Keratinocyte (primary cell): ENCODE data around the gene POLD1. TPM values are rescaled to one million over a fixed set of nuclear protein-coding genes. Genes with fewer than 3 reads are reported as not detected.

Experiments
- DNase-seq: peaks from one replicate; pipeline ENCODE4 v3.0.0-alpha.2; 2011; ENCODE audit warnings: low read depth, missing footprints, low spot score
- FAIRE-seq: peaks from 2 replicates; lab custom pipeline; 2011; peaks lifted over from hg19 to GRCh38; lab: Jason Lieb, UNC
- H2AFZ ChIP-seq: 2 replicates; pipeline ENCODE4 v1.6.0; 2012; ENCODE audit warnings: low read length, control low read depth, inconsistent platforms; ENCODE audit not compliant: control insufficient read depth
- H3K27ac ChIP-seq: 2 replicates; pipeline ENCODE4 v1.5.1; 2011; ENCODE audit warnings: low read length; ENCODE audit not compliant: control insufficient read depth, insufficient read depth
- H3K27me3 ChIP-seq: 3 replicates; pipeline ENCODE4 v1.6.0; 2011; ENCODE audit warnings: low read length; ENCODE audit not compliant: control insufficient read depth, insufficient read depth; ENCODE audit errors: extremely low read depth
- H3K36me3 ChIP-seq, 2 experiments: 2 replicates in 1 of 2; 3 replicates in 1 of 2; pipeline ENCODE4 v1.5.1; 2011; ENCODE audit warnings: low read length in 2 of 2, mild to moderate bottlenecking in 1 of 2; ENCODE audit not compliant: control insufficient read depth in 2 of 2, insufficient read depth in 2 of 2; ENCODE audit errors: extremely low read depth in 1 of 2
- H3K4me1 ChIP-seq: 3 replicates; pipeline ENCODE4 v1.5.1; 2011; ENCODE audit warnings: low read length; ENCODE audit not compliant: control insufficient read depth, insufficient read depth; ENCODE audit errors: extremely low read depth
- H3K4me2 ChIP-seq: 3 replicates; pipeline ENCODE4 v1.6.0; 2011; ENCODE audit warnings: low read depth, low read length; ENCODE audit not compliant: control insufficient read depth, insufficient read depth; ENCODE audit errors: extremely low read depth
- H3K4me3 ChIP-seq, 3 experiments: fragments of 200-600 bp in 1 of 3; sonication (generic) in 1 of 3; 2 replicates in 2 of 3; 3 replicates in 1 of 3; pipeline ENCODE4 v1.5.1; 2011 to 2016; ENCODE audit warnings: low read length in 3 of 3, mild to moderate bottlenecking in 3 of 3, control low read depth in 2 of 3, inconsistent platforms in 1 of 3, low read depth in 1 of 3, mixed read lengths in 1 of 3, mixed run types in 1 of 3, moderate library complexity in 1 of 3; ENCODE audit not compliant: control insufficient read depth in 2 of 3, insufficient read depth in 2 of 3; ENCODE audit errors: extremely low read depth in 1 of 3
- H3K79me2 ChIP-seq: 2 replicates; pipeline ENCODE4 v1.6.0; 2012; ENCODE audit warnings: low read length; ENCODE audit not compliant: control insufficient read depth, insufficient read depth
- H3K9ac ChIP-seq: 3 replicates; pipeline ENCODE4 v1.6.0; 2011; ENCODE audit warnings: low read length; ENCODE audit not compliant: control insufficient read depth, insufficient read depth; ENCODE audit errors: extremely low read depth
- H3K9me1 ChIP-seq: 3 replicates; pipeline ENCODE4 v1.6.0; 2011; ENCODE audit warnings: low read length; ENCODE audit not compliant: control insufficient read depth, insufficient read depth; ENCODE audit errors: extremely low read depth
- H3K9me3 ChIP-seq: 2 replicates; pipeline ENCODE4 v1.5.1; 2012; ENCODE audit warnings: low read depth, low read length; ENCODE audit not compliant: control insufficient read depth
- H4K20me1 ChIP-seq: 3 replicates; pipeline ENCODE4 v1.6.0; 2011; ENCODE audit warnings: low read length; ENCODE audit not compliant: control insufficient read depth, insufficient read depth; ENCODE audit errors: extremely low read depth
- EZH2 ChIP-seq: IDR thresholded peaks from one replicate; pipeline ENCODE4 v1.6.1; 2012; ENCODE audit warnings: inconsistent platforms, mild to moderate bottlenecking, low read length, moderate library complexity
- dilution Hi-C: fragments of 300-500 bp; cut with MboI; formaldehyde crosslinking; loops from one replicate; pipeline ENCODE4 v1.7.0; 2020; ENCODE audit warnings: low sequenced_read_pairs; ENCODE audit not compliant: extremely low pct_ligation_motif_present
- polyA plus RNA-seq, 5 experiments: library from polyadenylated mRNA; depleted of rRNA in 3 of 5; stranded (reverse) in 3 of 5; stranded (forward) in 1 of 5; unstranded in 1 of 5; fragments of >200 nt; gene quantifications; 1 replicate in 1 of 5; 2 replicates in 3 of 5; 3 replicates in 1 of 5; pipeline versions ENCODE4 v1.2.1 to v1.2.3, GENCODE V29; 2011 to 2012; ENCODE audit warnings: missing spikeins in 2 of 5, low read depth in 1 of 5, low replicate concordance in 1 of 5
- TF ChIP-seq, protein P1 (sequence below), 3 experiments: IDR thresholded peaks in 1 of 3; conservative IDR thresholded peaks in 1 of 3; optimal IDR thresholded peaks in 1 of 3; 2 replicates in 2 of 3; 3 replicates in 1 of 3; pipeline versions ENCODE3 to v1.5.1; 2011; ENCODE audit warnings: low read length in 3 of 3, mild to moderate bottlenecking in 3 of 3, moderate library complexity in 2 of 3, control low read depth in 1 of 3, inconsistent platforms in 1 of 3; ENCODE audit not compliant: insufficient read depth in 2 of 3; ENCODE audit errors: extremely low read depth in 1 of 3

POLD1 gene
- polyA plus RNA-seq, 1 donor (not counting 4 experiments of a cell fraction or from before 2014, with no cell fraction given), result 8.7 TPM

DNA sequence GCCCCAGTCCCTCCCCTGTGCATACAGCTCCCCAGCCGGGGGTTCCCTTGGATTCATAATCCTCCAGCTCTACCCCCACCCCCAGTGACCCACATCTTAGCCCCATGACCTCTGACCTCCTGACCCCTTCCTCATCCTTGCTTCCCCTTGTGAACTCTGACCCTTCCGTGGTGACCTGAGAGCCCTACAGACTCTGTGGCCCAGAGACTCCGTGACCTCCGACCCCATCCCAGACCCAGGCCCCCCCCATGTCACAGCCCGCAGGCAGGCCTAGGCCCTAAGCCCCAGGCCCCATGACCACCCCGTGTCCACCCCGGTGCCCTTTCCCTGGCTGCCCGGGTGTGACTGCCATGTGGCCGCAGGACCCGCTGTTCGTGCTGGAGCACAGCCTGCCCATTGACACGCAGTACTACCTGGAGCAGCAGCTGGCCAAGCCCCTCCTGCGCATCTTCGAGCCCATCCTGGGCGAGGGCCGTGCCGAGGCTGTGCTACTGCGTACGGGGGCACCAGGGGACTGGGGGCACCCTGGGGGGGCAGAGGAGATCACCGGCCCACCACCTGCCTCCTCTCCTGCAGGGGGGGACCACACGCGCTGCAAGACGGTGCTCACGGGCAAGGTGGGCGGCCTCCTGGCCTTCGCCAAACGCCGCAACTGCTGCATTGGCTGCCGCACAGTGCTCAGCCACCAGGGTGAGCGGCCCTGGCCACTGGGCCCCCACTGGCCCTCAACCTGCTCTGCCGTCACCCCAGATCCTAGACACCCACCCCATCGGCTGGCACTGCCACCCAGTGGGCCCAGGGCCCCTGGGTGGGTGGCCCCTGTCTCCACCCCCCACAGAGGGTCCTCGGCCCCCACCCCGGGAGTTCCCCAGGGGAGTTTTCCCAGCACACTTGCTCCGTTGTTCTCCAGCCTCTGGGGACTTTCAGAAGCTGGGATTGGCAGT is 32.2 kb downstream of the POLD1 start:
- Histone ChIP-seq H3K36me3 (peaks cover 1 to 6% of the 10 kb centered on the region in 2 experiments), H3K79me2 (no peaks in the 10 kb centered on the region), H3K9ac (no peak overlapping the region), H3K27me3 (peaks cover 18% of the 10 kb centered on the region), H3K27ac (no peak overlapping the region), H3K9me1 (no peaks in the 10 kb centered on the region), H4K20me1 (no peaks in the 10 kb centered on the region), H3K4me1 (no peaks in the 10 kb centered on the region), H2AFZ (no peak overlapping the region), H3K9me3 (no peaks in the 10 kb centered on the region), H3K4me2 (no peak overlapping the region), H3K4me3 (no peak overlapping the region)
- TF ChIP-seq, protein P1, sequence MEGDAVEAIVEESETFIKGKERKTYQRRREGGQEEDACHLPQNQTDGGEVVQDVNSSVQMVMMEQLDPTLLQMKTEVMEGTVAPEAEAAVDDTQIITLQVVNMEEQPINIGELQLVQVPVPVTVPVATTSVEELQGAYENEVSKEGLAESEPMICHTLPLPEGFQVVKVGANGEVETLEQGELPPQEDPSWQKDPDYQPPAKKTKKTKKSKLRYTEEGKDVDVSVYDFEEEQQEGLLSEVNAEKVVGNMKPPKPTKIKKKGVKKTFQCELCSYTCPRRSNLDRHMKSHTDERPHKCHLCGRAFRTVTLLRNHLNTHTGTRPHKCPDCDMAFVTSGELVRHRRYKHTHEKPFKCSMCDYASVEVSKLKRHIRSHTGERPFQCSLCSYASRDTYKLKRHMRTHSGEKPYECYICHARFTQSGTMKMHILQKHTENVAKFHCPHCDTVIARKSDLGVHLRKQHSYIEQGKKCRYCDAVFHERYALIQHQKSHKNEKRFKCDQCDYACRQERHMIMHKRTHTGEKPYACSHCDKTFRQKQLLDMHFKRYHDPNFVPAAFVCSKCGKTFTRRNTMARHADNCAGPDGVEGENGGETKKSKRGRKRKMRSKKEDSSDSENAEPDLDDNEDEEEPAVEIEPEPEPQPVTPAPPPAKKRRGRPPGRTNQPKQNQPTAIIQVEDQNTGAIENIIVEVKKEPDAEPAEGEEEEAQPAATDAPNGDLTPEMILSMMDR (optimal IDR thresholded peaks at IDR 0.05 in 1 of 3, IDR thresholded peaks at IDR 0.05 in 1 of 3, conservative IDR thresholded peaks at IDR 0.05 in 1 of 3; ENCODE audit: extremely low read depth in 1 of 3, insufficient read depth in 2 of 3, low read length in 3 of 3), result no peak
- TF ChIP-seq EZH2, result no peak
- DNase-seq (no peak), FAIRE-seq (no peak)
- dilution Hi-C loops, result no loop called here

DNA sequence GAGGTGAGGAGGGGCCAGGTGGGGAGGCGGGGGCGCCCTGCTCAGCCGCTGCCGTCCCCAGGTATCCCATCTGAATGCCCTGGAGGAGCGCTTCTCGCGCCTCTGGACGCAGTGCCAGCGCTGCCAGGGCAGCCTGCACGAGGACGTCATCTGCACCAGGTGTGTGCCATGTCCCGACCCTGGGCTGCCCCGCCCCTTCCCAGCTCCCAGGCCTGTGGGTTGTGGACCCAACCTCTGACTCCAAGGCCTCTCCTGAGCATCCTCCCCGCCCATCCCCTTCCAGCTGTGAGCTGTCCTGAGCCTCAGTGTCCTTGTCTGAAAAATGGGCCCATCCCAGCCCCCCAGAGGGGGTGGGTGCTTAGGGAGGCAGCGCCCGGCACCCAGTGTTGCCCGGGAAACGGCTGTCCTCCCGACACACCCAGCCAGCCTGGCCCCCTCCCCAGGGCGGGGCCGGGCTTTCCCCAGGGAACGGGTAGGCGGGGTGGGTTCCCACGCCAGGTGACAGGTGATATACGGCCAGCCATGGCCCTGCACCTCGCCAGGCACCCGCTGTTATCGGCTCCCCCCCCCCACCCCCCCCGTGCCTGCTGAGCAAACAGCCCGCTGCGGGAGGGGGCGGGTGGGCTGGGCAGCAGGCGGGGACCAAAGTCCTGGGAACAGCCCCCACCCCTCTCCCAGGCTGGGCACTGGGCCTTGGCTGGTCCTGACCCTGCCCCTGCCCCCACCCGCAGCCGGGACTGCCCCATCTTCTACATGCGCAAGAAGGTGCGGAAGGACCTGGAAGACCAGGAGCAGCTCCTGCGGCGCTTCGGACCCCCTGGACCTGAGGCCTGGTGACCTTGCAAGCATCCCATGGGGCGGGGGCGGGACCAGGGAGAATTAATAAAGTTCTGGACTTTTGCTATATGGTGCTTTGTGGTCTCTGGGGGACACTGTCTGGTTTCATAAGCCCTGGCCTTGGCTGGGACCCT is 33.2 kb downstream of the POLD1 start:
- dilution Hi-C loops, result no loop called here
- no peaks in the 10 kb centered on the region for H3K4me1 ChIP-seq
- H3K9ac ChIP-seq, result no peak overlapping the region
- no peak for DNase-seq
- peaks cover 18% of the 10 kb centered on the region for H3K27me3 ChIP-seq
- H4K20me1 ChIP-seq, result no peaks in the 10 kb centered on the region
- H3K4me2 ChIP-seq, result no peak overlapping the region
- no peaks in the 10 kb centered on the region for H3K9me3 ChIP-seq
- TF ChIP-seq EZH2, result no peak
- TF ChIP-seq, protein P1 (optimal IDR thresholded peaks at IDR 0.05 in 1 of 3, IDR thresholded peaks at IDR 0.05 in 1 of 3, conservative IDR thresholded peaks at IDR 0.05 in 1 of 3; ENCODE audit: extremely low read depth in 1 of 3, insufficient read depth in 2 of 3, low read length in 3 of 3), result no peak
- H2AFZ ChIP-seq, result no peak overlapping the region
- H3K9me1 ChIP-seq, result no peaks in the 10 kb centered on the region
- no peak for FAIRE-seq
- H3K27ac ChIP-seq, result no peak overlapping the region
- no peak overlapping the region for H3K4me3 ChIP-seq
- no peaks in the 10 kb centered on the region for H3K79me2 ChIP-seq
- H3K36me3 ChIP-seq, result peaks cover 1 to 6% of the 10 kb centered on the region in 2 experiments
